ENCODE results near the gene CARMIL3.

Gene CARMIL3

DNA sequence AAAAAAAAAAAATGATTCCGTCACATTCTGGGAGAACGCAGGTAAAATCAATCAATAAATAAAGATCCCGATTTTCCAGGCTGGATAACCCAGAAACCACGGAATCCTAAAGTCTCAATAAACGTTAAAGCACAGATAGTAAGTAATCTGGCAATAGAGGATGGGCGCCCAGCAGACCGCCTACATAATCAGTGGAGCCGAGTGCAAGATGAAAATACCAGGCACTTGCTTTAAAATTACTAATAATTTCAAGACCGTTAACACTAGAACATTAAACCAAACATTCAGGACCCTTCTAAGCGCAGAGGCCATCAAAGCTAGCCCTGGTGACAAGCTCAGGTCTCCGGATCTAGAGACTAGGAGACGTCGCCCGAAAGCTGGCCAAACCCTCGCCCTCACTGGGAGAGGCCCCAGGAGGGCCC is 61.6 kb downstream of the CARMIL3 start:
- DNase-seq: peak in 1 of 58 donors; percentile 56

DNA sequence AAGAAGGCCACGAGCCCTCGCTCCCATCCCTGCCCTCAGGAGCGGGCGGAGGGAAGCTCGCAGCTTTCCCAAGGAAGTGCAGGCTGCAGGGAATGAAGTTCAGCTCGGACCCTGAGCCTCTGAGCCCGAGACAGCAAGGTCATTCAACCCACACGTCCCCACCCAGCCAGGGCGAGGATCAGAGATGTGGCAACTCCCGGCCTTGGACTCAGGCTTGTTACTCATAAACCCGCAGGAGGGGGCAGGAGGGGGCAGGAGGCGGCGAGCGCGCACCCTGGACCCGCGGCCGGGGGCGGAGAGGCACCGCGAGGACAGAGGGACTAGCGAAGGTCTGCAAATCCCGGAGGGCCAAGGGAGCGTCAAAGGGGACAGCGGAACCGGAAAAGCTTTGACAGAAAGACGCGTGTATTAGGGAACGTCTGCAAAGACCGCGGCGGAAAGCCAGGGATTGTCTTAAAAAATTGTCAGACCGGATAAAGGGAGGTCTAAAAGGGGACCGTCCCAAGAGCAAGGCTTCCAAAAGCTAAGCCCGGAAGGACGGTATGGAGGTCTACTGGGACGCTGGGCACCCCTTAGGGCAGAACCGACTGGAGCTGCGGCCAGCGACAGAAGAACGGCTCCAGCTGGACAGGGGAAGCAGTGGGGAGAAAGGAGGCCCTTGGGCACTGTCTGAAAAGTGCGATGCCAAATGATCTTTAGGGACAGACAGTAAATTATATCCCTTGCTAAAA is 62.2 kb downstream of the CARMIL3 start:
- peak in 57 of 58 donors; percentile 61 to 97 (median 85) for DNase-seq

DNA sequence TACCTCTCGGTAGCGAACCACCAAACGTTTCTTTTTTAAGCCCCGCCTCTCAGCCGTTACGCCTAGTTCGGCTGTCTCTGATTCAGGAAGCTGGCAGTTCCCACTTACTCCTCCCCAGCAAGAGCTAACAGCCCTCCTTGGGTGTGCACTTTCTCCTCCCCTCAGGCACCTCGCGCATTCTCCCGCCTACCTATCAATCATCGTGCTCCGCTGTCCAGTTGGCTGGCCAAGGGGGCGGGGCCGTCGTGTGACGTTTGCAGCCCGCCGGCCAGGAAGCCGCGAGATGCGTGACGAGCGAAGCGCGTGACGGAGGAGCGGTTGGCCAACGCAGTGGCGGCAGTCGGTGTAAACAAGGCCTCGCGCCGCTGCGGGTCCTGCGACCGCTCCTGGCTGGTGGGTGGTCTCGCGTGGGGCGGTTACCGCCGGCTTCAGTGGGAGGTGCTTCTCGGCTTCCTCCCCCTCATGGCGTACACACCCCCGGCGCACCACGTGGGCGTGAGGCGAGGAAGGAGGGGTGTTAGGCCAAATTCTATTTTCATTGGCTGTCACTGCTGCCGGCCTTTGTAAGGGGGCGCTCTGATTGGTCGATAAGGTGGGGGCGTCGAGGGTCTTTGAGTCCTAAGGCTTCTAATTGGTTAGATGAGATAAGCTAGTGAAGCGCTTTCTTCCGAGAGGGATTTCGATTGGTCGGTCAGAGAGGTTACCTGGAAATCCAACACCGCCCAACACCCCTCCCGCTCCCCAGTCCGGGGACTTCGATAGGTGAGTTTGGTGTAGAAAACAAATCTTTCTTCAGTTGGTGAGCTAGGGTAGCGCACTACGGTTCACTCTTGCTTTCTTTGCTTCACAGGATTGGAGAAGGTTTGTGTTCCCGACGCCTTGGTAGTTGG is 63.0 kb downstream of the CARMIL3 start, which contains the start of the genes DCAF11 and NRL:
TSS of gene DCAF11 (plus strand) at position 246 of the 890 bp plus-strand sequence. CDS start 818 bp downstream, outside the sequence.
TSS of gene NRL (minus strand) at position 418 of the 890 bp plus-strand sequence. CDS start 32,101 bp downstream, outside the sequence.
- DNase-seq: peak; percentile 97 to 100 (median 100)

DNA sequence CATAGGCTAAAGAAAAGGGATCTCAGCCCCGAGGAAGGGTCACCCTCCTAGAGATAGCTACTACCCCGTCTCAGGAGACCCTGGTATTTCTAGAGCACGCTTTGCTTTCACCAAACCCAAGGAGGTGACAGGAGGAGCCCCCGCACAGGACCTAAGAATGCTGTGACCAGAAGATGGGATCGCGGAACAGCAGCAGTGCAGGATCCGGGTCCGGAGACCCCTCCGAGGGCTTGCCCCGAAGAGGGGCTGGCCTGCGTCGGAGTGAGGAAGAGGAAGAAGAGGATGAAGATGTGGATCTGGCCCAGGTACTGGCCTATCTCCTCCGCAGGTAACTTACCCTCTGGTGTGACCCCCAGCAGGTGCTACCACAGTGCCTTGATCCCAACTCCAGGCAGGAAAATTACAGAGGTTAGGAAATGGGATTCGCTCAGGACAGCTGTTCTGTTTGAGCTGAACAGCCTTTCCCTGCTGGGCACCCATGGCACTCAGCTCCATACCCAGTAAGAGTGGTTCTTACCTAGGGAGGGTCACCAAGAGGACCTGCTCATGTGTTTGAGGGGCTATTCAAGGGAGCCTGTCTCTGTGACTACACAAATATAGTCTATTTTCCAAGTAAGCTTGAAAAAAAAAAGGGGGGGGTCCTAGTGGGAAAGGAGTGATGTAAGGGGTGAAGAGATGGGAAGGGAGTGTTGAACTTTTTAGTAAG is 63.8 kb downstream of the CARMIL3 start:
- peak in 1 of 58 donors; percentile 49 for DNase-seq

DNA sequence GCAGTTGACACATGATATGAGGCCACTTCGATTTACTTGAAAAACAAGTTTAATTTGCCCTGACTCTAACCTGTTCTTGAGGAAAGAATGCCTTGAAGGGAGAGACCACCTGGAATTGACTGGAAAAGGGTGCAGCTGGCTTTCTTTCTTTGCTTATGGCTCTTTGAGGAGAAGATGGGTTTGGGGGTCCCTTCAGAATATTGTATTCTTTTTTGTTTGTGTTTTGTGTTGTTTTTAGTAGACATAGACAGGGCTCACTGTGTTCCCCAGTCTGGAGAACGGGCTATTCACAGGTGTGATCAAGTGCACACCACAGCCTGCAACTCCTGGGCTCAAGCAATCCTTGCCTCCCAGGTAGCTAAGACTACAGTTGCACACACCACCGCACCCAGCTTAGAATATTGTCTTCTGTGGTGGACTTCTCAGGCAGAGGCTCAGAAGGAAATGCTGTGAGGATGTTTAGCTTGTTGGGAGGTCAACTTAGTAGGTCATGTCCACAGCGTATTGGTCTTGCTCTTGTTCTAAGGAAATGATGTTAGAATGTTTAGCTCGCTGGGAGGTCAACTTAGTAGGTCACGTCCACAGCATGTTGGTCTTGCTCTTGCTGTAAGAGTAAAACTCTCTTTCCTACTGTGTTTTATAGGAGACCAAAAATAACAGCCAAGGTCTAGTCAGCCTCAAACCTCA is 64.5 kb downstream of the CARMIL3 start:
- DNase-seq: no peak

DNA sequence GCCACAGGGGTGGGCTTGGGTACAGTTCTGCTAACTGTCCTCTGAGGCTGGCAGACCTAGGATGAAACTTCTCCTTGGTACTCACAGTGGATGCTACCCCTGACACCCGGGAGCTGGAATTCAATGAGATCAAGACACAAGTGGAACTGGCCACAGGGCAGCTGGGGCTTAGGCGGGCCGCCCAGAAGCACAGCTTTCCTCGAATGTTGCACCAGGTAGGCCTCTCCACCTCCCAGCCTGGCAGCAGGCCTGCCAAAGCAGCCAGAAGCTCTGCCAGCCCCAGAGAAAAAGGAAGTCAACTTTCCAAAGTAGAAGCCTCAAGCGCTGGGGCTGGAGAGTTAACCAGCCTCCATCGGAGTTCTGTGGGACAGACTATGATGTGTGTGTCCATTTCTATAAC is 65.4 kb downstream of the CARMIL3 start:
- DNase-seq: no peak
